T follicular helper cell (primary cell): ENCODE data around the gene PNKD.

Experiments used
- DNase-seq: peaks from one replicate; pipeline ENCODE4 v3.0.0-alpha.2; 2020; ENCODE audit warnings: low read depth

PNKD gene

DNA sequence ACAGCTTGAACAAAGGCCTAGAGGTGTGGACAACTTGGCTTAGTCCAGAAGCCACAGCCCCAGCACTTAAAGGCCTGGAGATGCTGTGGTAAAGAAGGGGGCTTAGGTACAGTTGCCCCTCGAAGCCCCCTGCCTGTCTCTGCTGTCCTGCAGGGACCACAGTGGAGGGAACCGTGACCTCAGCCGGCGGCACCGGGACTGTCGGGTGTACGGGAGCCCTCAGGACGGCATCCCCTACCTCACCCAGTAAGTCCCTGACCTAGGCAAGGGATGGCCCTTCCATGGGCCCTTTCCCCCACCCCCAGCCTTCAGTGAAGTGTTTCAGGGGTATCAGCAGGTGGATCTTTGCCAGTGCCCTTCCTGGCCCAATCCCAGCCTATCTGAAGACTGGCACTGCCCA, 71.1 kb downstream of the PNKD start:
- no peak for DNase-seq

DNA sequence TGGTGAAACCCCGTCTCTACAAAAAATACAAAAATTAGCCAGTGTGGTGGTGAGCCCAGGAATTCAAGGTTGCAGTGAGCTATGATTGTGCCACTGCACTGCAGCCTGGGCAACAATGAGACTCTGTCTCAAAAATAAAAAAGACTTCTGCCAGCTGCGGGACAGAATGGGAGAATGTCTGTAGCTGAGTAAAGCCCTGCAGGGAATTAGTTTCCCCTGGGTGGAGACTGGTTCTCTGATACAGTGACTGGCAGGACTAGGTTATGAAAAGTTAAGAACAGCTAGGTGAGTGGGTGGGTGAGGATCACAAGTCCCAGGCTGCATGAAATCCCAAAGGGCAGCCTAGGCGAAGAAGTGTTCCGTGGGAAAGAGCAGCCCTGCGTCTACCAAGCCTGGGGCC, 72.5 kb downstream of the PNKD start:
- DNase-seq, result no peak

DNA sequence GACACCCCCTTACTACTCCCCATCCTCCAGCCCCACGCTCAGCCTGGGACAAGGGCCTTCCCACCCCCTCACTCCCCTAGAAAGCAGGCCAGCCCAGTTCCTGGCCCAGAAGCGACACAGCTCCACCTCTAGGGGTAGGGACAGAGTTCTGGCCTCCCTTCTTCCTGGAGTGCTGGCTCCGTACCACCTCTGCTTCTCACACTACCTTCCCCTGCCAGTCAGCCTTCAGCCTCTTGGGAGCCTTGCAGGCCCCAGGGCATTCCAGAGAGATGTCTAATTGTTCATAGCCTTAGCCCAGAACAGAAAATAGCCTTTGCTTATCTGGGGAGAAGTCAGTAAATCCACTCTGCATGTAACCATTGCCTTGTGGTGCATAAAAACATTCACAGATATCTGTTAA, 73.3 kb downstream of the PNKD start:
- DNase-seq, result no peak

DNA sequence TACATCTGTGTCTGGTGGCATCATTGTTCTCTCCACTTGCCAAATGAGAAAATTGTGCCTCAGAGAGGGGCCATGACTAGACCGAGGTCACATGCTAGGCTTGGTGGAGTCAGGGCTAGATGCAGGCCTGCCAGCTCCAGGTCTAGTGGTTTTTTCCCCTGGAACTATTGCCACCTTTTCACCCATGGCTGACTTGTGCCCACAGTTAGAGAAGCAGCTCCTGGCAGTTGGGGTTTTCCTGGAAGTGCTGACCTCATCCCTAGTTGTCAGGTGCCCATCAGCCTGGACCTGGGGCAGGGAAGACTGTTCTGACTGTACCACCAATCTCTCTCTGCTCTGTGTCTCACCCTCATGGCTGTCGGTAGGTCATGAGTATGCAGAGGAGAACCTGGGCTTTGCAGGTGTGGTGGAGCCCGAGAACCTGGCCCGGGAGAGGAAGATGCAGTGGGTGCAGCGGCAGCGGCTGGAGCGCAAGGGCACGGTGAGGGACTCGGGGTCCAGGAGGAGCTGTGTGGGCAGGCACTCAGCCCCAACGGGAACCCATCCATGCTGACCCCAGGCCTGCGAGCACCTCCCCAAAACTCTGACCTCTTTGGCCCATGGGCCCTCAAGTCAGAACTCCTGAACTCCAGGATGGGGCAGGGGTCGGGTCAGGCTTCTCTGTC, 73.9 kb downstream of the PNKD start:
- no peak for DNase-seq

DNA sequence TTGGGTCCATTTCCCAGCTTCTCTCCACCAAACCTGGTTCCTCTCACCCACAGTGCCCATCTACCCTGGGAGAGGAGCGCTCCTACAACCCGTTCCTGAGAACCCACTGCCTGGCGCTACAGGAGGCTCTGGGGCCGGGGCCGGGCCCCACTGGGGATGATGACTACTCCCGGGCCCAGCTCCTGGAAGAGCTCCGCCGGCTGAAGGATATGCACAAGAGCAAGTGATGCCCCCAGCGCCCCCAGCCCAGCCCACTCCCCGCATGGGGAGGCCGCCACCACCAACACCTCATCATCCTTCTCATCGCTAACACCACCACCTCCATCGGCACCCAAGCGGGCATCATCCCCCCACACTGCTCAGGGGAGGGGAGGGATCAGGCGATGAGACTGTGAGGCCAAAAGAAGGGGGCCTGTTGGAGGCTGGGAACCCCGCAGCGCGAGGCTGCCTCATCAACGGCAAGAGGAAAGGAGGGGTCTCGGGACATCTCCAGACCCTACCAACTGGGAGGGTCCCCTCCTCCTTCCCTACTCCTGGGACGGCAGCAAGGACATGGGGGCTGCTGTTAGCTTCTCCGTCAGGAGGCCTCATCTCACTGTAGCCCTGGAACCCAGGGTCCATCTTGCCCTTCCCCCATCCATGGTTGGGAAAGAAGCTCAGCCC, 74.6 kb downstream of the PNKD start:
- DNase-seq, result no peak

DNA sequence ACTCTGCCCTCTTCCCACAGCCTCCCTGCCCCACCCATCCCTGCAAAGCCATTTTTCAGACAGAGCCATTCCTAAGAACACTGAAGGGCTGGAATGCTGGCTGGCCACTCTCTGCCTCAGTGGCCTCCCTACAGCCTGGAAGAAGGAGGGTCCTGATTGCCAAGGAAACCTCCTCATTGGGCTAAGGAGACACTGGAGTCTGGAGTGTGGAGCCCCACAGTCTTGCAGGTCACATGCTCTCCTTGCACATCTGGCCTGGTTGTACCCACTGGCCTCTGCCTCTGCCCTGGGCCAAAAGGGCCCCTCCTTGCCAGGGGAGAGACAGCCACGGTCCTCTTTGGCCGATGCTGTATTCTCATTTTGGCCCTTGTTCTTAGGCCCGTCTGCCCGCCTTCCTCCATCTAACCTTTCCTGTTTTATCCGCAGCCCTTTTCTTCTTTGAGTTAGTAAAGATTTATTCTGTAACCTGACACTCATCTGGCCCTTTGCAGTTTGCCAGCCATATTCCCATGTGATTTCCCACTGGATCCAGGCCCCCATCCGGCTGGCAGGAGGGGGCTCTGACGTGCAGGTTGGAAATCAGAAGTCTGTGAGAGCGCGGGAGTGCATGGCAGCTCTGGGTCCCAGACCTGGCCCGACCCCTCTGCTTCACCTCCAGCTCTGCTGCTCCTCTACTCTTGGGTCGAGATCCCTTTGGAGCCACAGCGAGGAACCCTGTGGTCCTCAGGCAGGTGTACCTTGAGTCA, 75.3 kb downstream of the PNKD start:
- no peak for DNase-seq

DNA sequence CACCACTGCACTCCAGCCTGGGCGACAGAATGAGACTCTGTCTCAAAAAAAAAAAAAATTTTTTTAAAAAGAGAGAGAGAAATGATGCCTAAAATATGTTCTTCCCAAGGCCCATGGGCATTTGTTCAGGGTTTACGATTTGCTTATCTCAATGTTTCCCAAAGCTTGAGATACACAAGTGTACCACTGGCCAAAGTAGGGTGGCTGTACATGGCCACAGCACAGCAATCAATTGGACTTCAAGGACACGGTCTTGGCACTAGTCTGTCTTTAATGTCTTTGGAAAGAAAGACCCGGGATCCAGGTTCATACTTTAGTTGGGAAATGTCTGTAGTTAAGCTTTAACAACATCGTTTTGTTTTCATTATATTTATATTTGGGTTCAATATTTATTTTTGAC, 76.9 kb downstream of the PNKD start:
- no peak for DNase-seq

DNA sequence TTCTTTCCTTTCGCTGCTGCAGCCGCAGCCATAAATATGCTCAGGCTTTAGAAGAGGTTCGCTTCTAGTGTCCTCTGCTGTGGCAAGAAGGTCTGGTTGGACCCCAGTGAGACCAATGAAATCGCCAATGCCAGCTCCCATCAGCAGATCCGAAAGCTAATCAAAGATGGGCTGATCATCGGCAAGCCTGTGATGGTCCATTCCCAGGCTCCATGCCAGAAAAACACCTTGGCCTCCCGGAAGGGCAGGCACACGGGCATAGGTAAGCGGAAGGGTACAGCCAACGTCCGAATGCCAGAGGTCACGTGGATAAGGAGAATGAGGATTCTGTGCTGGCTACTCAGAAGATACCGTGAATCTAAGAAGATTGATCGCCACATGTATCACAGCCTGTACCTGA, 83.7 kb downstream of the PNKD start:
- no peak for DNase-seq

DNA sequence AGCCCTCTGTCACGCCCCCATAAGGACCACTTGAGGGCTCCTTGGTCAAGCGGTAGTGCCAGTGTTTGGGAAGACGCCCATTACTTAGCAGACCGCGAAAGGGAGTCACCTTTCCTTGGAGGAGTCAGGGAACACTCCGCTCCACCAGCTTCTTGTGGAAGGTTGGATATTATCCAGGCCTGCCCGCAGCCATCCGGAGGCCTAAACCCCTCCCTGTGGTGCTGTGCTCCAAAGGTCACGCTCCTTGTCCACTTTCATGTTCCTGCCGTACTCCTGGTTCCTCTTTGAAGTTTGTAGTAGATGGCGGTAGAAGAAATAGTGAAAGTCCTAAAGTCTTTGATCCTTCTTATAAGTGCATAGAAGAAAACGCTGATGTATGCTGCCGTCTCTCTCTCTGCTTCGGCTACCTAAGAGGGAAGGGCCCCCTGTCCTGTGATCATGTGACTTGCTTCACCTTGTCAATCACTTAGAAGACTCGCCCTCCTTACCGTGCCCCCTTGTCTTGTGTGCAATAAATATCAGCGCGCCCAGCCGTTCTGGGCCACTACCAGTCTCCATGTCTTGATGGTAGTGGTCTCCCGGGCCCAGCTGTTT, 84.6 kb downstream of the PNKD start:
- no peak for DNase-seq

DNA sequence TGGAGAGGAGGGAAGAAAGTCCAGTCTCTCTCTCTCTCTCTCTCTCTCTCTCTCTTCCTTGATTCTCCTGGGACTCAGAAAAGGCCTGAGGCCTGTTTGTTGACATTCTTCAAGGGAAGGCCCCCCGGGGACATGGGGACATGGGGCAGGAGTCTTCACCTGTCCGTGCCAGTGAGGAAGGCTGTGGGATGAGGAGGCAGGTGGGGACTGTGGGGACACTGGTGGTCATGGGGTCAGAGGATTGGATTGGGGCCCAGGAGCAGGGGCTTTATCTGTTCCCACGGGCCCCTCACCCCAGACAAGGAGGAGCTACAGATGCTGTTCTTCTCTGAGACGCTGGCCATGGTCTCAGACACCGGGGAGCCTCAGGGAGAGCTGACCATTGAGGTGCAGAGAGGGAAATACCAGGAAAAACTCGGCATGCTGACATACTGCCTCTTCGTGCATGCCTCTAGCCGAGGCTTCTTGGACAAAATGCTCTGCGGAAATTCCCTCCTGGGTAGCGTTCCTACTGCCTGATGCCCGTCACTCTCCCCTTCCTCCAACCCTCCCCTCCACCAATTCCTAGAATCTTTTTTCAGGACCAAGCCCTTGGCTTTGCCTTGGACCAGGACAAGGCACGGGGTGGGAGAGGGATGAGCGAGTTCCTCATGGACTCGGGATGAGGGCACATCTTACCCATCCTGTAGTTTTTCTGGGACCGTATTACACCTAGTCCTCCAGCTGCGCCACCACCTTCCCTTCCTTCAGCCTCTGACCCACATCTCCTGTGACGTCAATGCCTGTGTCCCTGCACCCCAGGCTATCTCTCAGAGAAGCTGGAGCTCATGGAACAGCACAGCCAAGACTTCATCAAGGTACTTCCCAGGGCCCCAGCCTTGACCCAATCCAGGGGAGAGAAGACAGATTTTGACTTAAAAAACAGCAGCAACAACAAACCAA, 87.2 kb downstream of the PNKD start:
- no peak for DNase-seq

DNA sequence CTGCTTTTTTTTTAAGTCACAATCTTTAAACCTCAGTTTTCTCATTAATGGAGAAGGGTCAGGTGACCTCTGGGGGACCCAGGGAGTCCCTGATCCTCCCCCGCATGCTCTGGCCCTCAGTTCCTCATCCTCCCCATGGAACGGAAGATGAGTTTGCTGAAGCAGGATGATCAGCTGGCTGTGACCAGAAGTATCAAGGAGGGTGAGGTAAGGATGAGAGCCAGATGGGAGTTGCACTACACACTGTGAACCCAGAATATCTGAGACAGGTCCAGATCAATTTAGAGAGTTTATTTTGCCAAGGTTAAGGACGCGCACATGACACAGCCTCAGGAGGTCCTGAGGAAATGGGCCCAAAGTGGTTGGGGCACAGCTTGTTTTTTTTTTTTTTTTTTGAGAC, 90.1 kb downstream of the PNKD start:
- DNase-seq, result no peak

DNA sequence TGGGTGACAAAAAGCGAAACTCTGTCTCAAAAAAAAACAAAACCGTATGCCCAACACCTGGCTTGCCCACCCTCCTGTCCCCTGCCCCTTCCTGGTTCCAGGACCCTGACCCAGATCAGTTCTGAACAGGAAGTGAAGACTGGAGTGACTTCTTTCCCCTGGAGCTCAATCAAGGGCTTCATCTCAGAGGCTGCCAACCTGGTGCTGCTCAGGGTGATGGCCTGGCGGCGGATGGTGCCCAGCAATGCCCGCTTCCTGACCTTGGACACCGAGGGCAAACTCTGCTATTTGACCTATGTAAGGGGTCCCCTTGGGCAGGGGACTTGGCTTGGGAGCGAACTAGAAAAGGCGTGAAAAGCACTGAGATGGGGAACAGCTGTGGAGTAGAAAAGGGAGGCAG, 92.3 kb downstream of the PNKD start:
- DNase-seq, result no peak

DNA sequence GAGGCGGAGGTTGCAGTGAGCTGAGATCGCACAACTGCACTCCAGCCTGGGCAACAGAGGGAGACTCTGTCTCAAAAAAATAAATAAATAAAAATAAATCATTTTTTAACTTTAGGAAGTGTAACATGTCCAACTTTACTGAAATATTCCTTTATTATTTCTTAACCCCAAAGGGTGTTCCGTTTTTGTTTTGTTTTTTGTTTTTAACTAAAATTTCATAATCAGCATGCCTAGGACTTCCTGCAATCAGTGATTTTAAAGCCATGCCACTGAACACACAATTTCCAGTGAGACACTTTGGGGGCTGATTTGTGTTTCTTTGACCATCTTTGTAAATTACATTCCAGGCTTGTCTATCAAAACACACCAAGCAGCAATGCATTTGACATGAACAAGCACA, 93.4 kb downstream of the PNKD start:
- DNase-seq, result no peak

DNA sequence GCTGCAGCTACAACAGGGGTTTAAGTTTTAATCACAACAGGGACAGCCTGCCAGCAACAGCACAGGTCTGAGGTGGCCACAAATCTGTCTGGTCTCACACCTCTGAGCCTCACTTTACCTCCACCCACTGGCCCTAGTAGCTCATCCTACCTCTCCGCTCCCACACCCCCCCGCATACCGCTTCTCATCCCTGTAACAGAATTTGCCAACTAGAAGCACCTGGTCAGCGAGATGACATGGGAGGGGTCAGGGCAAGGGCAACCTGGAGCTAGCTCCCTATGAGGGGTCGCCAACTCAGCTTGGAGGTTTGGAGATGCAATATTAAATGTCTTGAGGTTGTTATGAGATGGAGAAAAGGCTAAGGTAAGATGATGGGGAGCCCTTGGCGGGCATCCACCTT, 93.9 kb downstream of the PNKD start:
- no peak for DNase-seq

DNA sequence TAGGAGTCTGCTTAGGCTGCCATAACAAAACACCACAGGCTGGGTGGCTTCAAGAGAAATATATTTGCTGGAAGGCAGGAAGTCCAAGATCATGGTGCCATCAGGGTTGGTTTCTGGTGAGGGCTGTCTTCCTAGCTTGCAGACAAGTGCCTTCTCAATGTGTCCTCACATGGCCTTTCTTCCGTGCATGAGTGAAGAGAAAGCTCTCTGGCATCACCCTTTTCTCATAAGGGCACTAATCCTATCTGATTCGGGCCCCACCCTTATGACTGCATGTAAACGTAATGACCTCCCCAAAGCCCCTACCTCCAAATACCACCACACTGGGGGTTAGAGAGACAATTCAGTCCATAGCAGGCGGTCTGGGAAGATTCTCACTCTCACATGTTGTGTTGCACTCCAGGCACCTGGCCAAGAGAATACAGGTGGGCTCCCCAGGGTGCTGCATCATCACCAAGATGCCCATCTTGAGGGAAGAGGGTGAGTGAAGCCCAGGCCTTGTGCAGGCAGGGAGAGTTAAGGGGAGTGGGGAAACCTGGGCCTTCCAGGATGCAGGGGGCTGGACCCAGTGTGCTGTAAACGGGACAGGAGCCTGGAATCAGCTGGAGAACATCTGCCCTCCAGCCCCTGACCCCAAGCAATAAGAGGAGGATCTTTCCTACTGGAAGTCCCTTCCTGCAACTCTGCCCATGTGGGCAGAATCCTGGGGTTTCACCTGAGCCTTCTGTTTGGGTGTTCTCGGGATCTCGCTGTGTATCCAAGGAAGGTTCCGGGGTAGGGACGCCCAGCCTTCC, 96.5 kb downstream of the PNKD start:
- no peak for DNase-seq

DNA sequence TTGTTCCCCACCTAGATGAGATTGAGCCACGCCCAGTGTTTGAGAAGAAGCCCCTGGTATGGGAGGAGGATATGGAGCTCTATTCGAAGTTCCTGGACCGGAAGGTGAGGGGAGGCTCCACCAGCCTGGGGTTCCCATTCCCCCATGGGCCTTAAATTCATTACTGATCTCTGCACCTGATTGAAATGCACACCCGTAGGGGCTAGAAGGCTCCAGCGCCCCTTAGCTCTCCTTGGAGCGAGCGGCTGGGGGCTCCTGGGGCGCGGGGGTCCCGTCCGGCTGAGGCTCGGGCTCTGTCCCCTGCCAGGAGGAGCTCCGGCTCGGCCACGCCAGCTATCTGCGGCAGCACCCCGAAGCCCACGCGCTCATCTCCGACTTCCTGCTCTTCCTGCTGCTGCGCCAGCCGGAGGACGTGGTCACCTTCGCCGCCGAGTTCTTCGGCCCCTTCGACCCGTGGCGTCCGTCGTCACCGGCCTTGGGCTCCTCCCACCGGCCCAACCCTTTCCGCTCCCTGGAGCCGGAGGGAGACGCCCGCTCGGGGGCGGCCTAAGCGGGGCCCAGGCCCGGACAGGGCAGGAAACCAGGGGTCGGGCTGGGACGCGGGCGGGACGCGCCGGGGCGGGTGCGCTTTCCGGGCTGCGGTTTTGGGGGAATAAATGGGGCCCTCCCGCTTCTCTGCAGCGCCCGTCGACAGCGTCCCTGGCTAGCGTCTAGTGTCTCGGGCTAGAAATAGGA, 97.3 kb downstream of the PNKD start:
- DNase-seq, result peak; percentile 48

DNA sequence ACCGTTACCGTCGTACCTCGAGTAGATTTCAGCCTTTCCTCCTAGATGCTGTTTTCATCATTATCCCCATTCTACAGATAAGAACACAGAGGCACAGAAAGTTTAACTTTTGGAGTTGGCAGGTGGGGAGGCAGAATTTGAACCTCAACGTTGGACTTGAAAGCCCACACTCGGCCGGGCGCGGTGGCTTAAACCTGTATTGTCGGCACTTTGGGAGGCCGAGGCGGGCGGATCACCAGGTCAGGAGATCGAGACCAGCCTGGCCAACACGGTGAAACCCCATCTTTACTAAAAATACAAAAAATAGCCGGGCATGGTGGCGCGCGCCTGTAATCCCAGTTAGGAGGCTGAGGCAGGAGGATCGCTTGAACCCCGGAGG, 97.8 kb downstream of the PNKD start:
- DNase-seq, result no peak

DNA sequence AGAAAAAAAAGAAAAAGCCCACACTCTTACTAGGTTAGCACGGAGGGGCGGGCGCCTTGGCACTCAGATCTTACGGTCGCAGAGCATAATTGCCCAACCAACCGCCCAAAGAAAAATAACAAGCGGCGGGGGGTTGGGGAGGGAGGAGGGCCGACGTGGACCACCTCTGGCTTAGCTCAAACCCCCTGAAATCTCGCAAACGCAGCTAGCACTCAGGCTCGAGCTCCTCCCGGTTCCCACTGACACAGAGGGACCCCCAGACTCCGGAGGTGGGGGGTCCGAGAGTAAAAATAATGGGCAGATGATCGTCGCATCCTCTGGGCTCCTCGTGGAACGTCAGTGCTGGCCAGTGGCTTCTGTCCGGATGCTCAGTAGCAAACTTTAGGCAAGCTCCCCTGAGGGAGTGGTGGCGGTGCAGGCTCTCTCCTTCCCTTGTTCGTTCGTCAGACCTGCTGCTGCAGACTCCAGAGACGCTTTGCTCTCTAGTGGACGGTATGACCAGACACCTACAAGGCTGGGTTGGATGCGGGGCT, 98.4 kb downstream of the PNKD start:
- DNase-seq, result no peak

DNA sequence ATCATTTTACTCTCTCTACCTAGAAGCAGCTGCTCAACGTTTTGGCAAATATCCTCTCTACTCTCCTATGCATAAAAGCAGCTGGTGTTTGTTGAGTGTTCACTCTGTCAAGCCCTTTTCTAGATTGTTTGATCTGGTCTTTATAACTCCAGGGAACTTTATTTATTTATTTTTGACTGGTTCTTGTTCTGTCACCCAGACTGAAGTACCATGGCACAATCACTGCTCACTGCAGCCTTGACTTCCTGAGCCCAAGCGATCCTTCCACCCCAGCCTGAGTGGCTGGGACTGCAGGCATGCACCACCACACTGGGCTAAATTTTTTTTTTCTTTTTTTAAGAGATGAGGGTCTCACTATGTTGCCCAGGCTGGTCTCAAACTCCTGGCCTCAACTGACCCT, 99.0 kb downstream of the PNKD start:
- DNase-seq, result no peak

DNA sequence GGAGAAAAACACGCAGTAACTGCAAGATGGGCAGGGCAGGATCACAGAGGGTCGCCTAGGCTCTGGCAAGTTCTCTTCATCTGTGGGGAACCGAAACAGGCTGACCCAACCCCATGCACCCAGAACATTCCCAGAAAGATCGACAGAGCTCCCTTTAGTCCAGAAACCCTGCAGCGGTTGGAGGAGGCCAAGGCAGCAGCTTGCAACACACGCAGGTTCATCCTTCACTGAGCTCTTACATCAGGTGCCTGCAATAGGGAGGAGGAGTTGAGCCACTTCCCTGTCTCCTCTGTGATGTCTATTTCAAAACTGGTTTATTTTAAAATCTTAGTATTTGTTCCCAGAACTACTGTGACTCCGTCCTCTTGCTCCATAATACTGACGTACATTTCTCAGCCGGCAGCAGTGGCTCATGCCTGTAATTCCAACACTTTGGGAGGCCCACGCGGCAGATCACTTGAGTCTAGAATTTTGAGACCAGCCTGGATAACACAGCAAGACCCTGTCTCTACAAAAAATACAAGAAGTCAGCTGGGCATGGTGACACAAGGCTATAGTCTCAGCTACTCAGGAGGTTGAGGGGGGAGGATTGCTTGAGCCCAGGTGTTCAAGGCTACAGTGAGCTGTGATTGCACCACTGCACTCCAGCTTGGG, 100.2 kb downstream of the PNKD start:
- DNase-seq, result no peak
